T-helper 1 cell treated with Interleukin-12 subunit alpha and Interleukin-12 subunit beta and Interleukin-4 antibody, amounts not matched to agents 30 μg/mL and 1 μg/mL, for 36 hours (primary cell): Measurements from ENCODE around the gene CDKL2.
A peak's percentile ranks its signal among the peaks of the same experiment; 100 is the strongest.
"Not testable (repeated sequence)": the region's sequence is repeated elsewhere in the genome, so short reads cannot be mapped to it uniquely, and the experiment has no call there.

Source experiments
- H3K27ac Mint-ChIP-seq: one replicate; pipeline ENCODE4 v1.8.0; 2021; ENCODE audit warnings: mild to moderate bottlenecking, mixed read lengths
- H3K27me3 Mint-ChIP-seq: one replicate; pipeline ENCODE4 v1.8.0; 2021; ENCODE audit warnings: low read depth, mixed read lengths
- H3K36me3 Mint-ChIP-seq: one replicate; pipeline ENCODE4 v1.8.0; 2021; ENCODE audit warnings: low read depth, mixed read lengths
- H3K4me1 Mint-ChIP-seq: one replicate; pipeline ENCODE4 v1.8.0; 2021; ENCODE audit warnings: low read depth, mixed read lengths
- H3K4me3 Mint-ChIP-seq: one replicate; pipeline ENCODE4 v1.8.0; 2021; ENCODE audit warnings: mild to moderate bottlenecking, moderate library complexity, mixed read lengths
- H3K9me3 Mint-ChIP-seq: one replicate; pipeline ENCODE4 v1.8.0; 2021; ENCODE audit warnings: mixed read lengths

CDKL2 gene

GRCh38 chr4:75555294-75556164, 74.8 kb downstream of the CDKL2 start, which contains the start of gene ODAPH:
ODAPH (plus strand) TSS chr4:75556066; CDS start chr4:75556083, 17 bp downstream.
- Mint-ChIP-seq H3K9me3 (no peaks in the 10 kb centered on the region), H3K36me3 (no peaks in the 10 kb centered on the region), H3K4me3 (peak within 1 kb of the TSS; percentile 17), H3K27ac (no peak within 1 kb of the TSS), H3K27me3 (peaks cover 17% of the 10 kb centered on the region), H3K4me1 (no peaks in the 10 kb centered on the region)

GRCh38 chr4:75552452-75552851, 77.9 kb downstream of the CDKL2 start:
- Mint-ChIP-seq H3K4me3 (no peak overlapping the region), H3K4me1 (peaks cover 2% of the 10 kb centered on the region), H3K27me3 (peaks cover 3% of the 10 kb centered on the region), H3K9me3 (no peaks in the 10 kb centered on the region), H3K27ac (no peak overlapping the region), H3K36me3 (no peaks in the 10 kb centered on the region)

- H3K27ac Mint-ChIP-seq, result no peak overlapping the region
- no peak overlapping the region for H3K4me3 Mint-ChIP-seq
- H3K27me3 Mint-ChIP-seq, result peaks cover 2% of the 10 kb centered on the region
- no peaks in the 10 kb centered on the region for H3K9me3 Mint-ChIP-seq
- no peaks in the 10 kb centered on the region for H3K36me3 Mint-ChIP-seq
- H3K4me1 Mint-ChIP-seq, result peaks cover 2% of the 10 kb centered on the region
Measured at GRCh38 chr4:75549019-75549418, 81.3 kb downstream of the CDKL2 start.

GRCh38 chr4:75547647-75548387, 82.5 kb downstream of the CDKL2 start:
- no peaks in the 10 kb centered on the region for H3K27me3 Mint-ChIP-seq
- peaks cover 2% of the 10 kb centered on the region for H3K4me1 Mint-ChIP-seq
- H3K4me3 Mint-ChIP-seq, result no peak overlapping the region
- no peak overlapping the region for H3K27ac Mint-ChIP-seq
- H3K9me3 Mint-ChIP-seq, result no peaks in the 10 kb centered on the region
- no peaks in the 10 kb centered on the region for H3K36me3 Mint-ChIP-seq

- Mint-ChIP-seq H3K4me1 (peaks cover 2% of the 10 kb centered on the region), H3K4me3 (no peak overlapping the region), H3K27ac (no peak overlapping the region), H3K36me3 (peaks cover 3% of the 10 kb centered on the region), H3K9me3 (no peaks in the 10 kb centered on the region), H3K27me3 (no peaks in the 10 kb centered on the region)
Measured at GRCh38 chr4:75545526-75545925, 84.8 kb downstream of the CDKL2 start.

- peaks cover 2% of the 10 kb centered on the region for H3K4me1 Mint-ChIP-seq
- H3K27me3 Mint-ChIP-seq, result no peaks in the 10 kb centered on the region
- H3K9me3 Mint-ChIP-seq, result no peaks in the 10 kb centered on the region
- no peak overlapping the region for H3K4me3 Mint-ChIP-seq
- H3K27ac Mint-ChIP-seq, result no peak overlapping the region
- peaks cover 3% of the 10 kb centered on the region for H3K36me3 Mint-ChIP-seq
Measured at GRCh38 chr4:75544870-75545269, 85.5 kb downstream of the CDKL2 start.

GRCh38 chr4:75544220-75544619, 86.1 kb downstream of the CDKL2 start:
- H3K27ac Mint-ChIP-seq, H3K36me3 Mint-ChIP-seq, H3K4me1 Mint-ChIP-seq, H3K27me3 Mint-ChIP-seq, H3K4me3 Mint-ChIP-seq, H3K9me3 Mint-ChIP-seq: not testable (repeated sequence)

- H3K4me3 Mint-ChIP-seq, result no peak overlapping the region
- peaks cover 3% of the 10 kb centered on the region for H3K36me3 Mint-ChIP-seq
- H3K9me3 Mint-ChIP-seq, result no peaks in the 10 kb centered on the region
- no peak overlapping the region for H3K27ac Mint-ChIP-seq
- no peaks in the 10 kb centered on the region for H3K4me1 Mint-ChIP-seq
- H3K27me3 Mint-ChIP-seq, result no peaks in the 10 kb centered on the region
Measured at GRCh38 chr4:75542824-75543223, 87.5 kb downstream of the CDKL2 start.

- H3K27ac Mint-ChIP-seq, result not testable (repeated sequence)
Measured at GRCh38 chr4:75537308-75537707, 93.0 kb downstream of the CDKL2 start.

GRCh38 chr4:75533926-75534325, 96.4 kb downstream of the CDKL2 start:
- H3K27me3 Mint-ChIP-seq, H3K27ac Mint-ChIP-seq, H3K4me1 Mint-ChIP-seq, H3K4me3 Mint-ChIP-seq: not testable (repeated sequence)
- H3K9me3 Mint-ChIP-seq, result peaks cover 21% of the 10 kb centered on the region
- peaks cover 32% of the 10 kb centered on the region for H3K36me3 Mint-ChIP-seq

More at GRCh38 chr4:75537308-75537707, 93.0 kb downstream of the CDKL2 start:
- not testable (repeated sequence) for H3K9me3 Mint-ChIP-seq, H3K27me3 Mint-ChIP-seq, H3K4me3 Mint-ChIP-seq, H3K4me1 Mint-ChIP-seq
- H3K36me3 Mint-ChIP-seq, result peaks cover 14% of the 10 kb centered on the region

- not testable (repeated sequence) for H3K27ac Mint-ChIP-seq, H3K4me3 Mint-ChIP-seq, H3K27me3 Mint-ChIP-seq, H3K4me1 Mint-ChIP-seq
- H3K9me3 Mint-ChIP-seq, result peaks cover 21% of the 10 kb centered on the region
- peaks cover 32% of the 10 kb centered on the region for H3K36me3 Mint-ChIP-seq
Measured at GRCh38 chr4:75533339-75533887, 96.9 kb downstream of the CDKL2 start.

- H3K27me3 Mint-ChIP-seq, H3K27ac Mint-ChIP-seq, H3K4me1 Mint-ChIP-seq, H3K4me3 Mint-ChIP-seq: not testable (repeated sequence)
- peaks cover 36% of the 10 kb centered on the region for H3K36me3 Mint-ChIP-seq
- H3K9me3 Mint-ChIP-seq, result peaks cover 21% of the 10 kb centered on the region
Measured at GRCh38 chr4:75531536-75532143, 98.7 kb downstream of the CDKL2 start.

- no peaks in the 10 kb centered on the region for H3K27me3 Mint-ChIP-seq
- peaks cover 21% of the 10 kb centered on the region for H3K9me3 Mint-ChIP-seq
- H3K4me3 Mint-ChIP-seq, result no peak overlapping the region
- no peak overlapping the region for H3K27ac Mint-ChIP-seq
- peaks cover 40% of the 10 kb centered on the region for H3K36me3 Mint-ChIP-seq
- H3K4me1 Mint-ChIP-seq, result no peaks in the 10 kb centered on the region
Measured at GRCh38 chr4:75530556-75531322, 99.6 kb downstream of the CDKL2 start.
